Nephron (organoid): Measurements from ENCODE around the gene CFDP1.

Source experiments
- H3K27ac Mint-ChIP-seq, 3 experiments: 2 replicates each; pipeline ENCODE4 v1.8.0; 2020; ENCODE audit warnings: mixed read lengths in 3 of 3, mild to moderate bottlenecking in 2 of 3, moderate library complexity in 1 of 3
- H3K27me3 Mint-ChIP-seq: 2 replicates; pipeline ENCODE4 v1.8.0; 2021; ENCODE audit warnings: low read depth, mild to moderate bottlenecking, moderate library complexity, mixed read lengths
- H3K36me3 Mint-ChIP-seq: 2 replicates; pipeline ENCODE4 v1.8.0; 2020; ENCODE audit warnings: low read depth, mixed read lengths
- H3K4me1 Mint-ChIP-seq: 2 replicates; pipeline ENCODE4 v1.8.0; 2020; ENCODE audit warnings: mixed read lengths
- H3K4me3 Mint-ChIP-seq, 3 experiments: 2 replicates each; pipeline ENCODE4 v1.8.0; 2020; ENCODE audit warnings: mild to moderate bottlenecking in 3 of 3, mixed read lengths in 3 of 3, moderate library complexity in 2 of 3
- H3K9me3 Mint-ChIP-seq: 2 replicates; pipeline ENCODE4 v1.8.0; 2020; ENCODE audit warnings: mixed read lengths
- CTCF ChIP-seq, 3 experiments: fragments of 200-600 bp; sonication (generic); IDR thresholded peaks; one replicate each; pipeline ENCODE4 v1.5.0; 2021; ENCODE audit warnings: antibody characterized with exemption in 3 of 3; ENCODE audit not compliant: unreplicated experiment in 3 of 3

The CFDP1 gene

GRCh38 chr16:75267631-75268264 is 165.6 kb downstream of the CFDP1 start:
- Mint-ChIP-seq H3K9me3 (no peaks in the 10 kb centered on the region), H3K27me3 (no peaks in the 10 kb centered on the region), H3K4me1 (peaks cover 28% of the 10 kb centered on the region), H3K4me3 (peak overlapping the region; percentile 50 to 66 (median 65)), H3K36me3 (no peaks in the 10 kb centered on the region), H3K27ac (peak overlapping the region in 1 of 3 experiments; percentile 29)
- no peak for TF ChIP-seq CTCF (IDR thresholded peaks at IDR 0.05; ENCODE audit: unreplicated experiment in 3 of 3)

- Mint-ChIP-seq H3K4me3 (peak overlapping the region; percentile 89 to 97 (median 95)), H3K27me3 (no peaks in the 10 kb centered on the region)
Measured at GRCh38 chr16:75266738-75267630, 166.3 kb downstream of the CFDP1 start.

DNA sequence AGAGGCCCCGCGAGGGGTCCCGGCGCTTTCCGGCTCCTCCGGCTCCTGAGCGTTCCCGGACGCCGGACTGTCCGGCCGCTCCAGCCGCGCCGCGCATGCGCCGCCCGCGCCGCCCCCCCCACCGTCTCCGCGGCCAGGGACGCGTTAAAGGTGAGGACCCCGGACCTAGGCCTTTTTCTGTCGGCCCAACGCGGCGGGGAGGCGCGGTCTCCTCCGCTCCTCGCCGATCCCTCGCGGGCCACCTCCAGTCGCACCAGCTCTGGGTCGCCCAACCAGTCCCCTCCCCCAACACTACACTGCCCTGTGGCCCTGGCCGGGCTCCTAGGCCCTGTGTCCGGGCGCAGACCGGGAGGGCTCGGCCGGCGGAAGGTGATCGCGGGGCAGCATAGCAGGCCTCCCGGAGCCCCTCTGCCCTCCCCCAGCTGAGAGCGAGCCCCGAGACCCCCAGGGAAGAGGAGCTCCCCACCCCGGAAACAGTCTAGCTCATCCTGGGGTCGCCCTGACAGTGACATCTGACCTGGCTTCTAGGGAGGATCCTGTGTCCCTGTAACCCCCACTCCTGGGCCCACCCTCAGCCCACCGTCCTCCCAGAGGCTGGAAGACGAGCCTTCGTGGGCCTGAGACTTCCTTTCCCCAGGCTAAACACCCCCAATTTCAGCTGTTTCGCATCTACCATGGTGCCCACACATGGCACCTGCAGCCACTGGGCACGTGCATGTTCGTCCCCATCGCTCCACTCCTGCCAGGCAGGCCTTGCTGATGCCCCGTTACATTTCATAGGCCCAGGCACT is 167.2 kb downstream of the CFDP1 start:
- Mint-ChIP-seq H3K27ac (peak overlapping the region; percentile 95 to 99 (median 97)), H3K36me3 (no peaks in the 10 kb centered on the region), H3K4me1 (peaks cover 42% of the 10 kb centered on the region), H3K27me3 (no peaks in the 10 kb centered on the region), H3K4me3 (peak overlapping the region; percentile 89 to 97 (median 95)), H3K9me3 (no peaks in the 10 kb centered on the region)
- no peak for TF ChIP-seq CTCF (IDR thresholded peaks at IDR 0.05; ENCODE audit: unreplicated experiment in 3 of 3)

More at GRCh38 chr16:75266738-75267630, 166.3 kb downstream of the CFDP1 start:
- no peaks in the 10 kb centered on the region for H3K9me3 Mint-ChIP-seq
- peak overlapping the region; percentile 95 to 99 (median 97) for H3K27ac Mint-ChIP-seq
- peaks cover 36% of the 10 kb centered on the region for H3K4me1 Mint-ChIP-seq
- no peak for TF ChIP-seq CTCF (IDR thresholded peaks at IDR 0.05; ENCODE audit: unreplicated experiment in 3 of 3)
- no peaks in the 10 kb centered on the region for H3K36me3 Mint-ChIP-seq

DNA sequence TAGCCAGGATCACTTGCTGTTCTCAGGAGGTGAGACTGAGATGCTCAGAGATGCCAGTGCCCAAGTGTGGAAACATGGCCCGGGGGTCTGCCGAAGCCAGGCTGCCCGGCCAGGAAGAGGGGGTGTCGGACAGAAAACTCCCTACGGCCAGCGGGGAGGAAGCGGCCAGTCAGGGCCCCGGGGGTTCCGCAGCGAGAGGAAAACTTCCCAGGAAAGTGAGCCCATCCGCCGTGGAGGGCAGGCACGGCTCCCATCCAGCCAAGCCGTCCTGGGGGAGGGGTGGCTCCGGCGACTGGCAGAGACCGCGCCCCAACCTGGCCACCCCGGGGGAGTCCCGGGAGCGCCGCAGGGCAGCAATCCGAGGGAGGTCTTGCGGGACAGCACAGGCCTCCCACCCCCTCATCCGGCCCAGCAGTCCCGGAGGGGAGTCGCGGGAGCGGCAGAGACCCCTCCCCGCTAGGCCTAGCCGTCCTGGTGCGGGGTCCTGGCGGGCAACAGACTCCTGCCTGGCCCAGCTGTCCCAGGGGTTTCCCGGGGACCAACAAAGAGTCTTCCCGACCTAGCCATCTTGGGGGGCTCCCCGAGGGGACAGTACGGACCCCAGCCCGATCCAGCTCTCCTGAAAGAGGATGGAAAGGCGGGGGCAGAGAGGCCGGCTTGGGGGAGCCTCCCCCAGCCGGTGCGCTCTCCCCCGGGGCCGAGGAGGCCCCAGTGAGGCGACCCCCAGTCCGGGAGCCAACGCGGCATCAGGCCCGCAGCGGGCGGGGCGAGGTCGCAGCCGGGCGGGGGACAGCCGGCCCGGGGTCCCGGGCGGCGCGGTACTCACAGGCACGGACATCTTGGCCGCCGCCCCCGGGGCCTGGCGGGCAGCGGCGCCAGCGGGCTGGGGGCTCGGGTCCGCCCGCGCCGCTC is 168.0 kb downstream of the CFDP1 start:
- TF ChIP-seq CTCF (IDR thresholded peaks at IDR 0.05; ENCODE audit: unreplicated experiment in 3 of 3), result no peak
- no peaks in the 10 kb centered on the region for H3K9me3 Mint-ChIP-seq
- H3K27ac Mint-ChIP-seq, result peak overlapping the region; percentile 91 to 100 (median 99)
- H3K4me1 Mint-ChIP-seq, result peaks cover 51% of the 10 kb centered on the region
- H3K4me3 Mint-ChIP-seq, result peak overlapping the region; percentile 88 to 99 (median 96)
- no peaks in the 10 kb centered on the region for H3K27me3 Mint-ChIP-seq
- peaks cover 5% of the 10 kb centered on the region for H3K36me3 Mint-ChIP-seq

GRCh38 chr16:75264457-75264998 is 168.8 kb downstream of the CFDP1 start:
- no peaks in the 10 kb centered on the region for H3K27me3 Mint-ChIP-seq
- H3K36me3 Mint-ChIP-seq, result peaks cover 5% of the 10 kb centered on the region
- peak overlapping the region; percentile 88 to 99 (median 96) for H3K4me3 Mint-ChIP-seq
- H3K4me1 Mint-ChIP-seq, result peaks cover 48% of the 10 kb centered on the region
- no peaks in the 10 kb centered on the region for H3K9me3 Mint-ChIP-seq
- peak overlapping the region; percentile 91 to 100 (median 99) for H3K27ac Mint-ChIP-seq
- TF ChIP-seq CTCF (IDR thresholded peaks at IDR 0.05; ENCODE audit: unreplicated experiment in 3 of 3), result no peak
